Endothelial cell of umbilical vein (primary cell): Measurements from ENCODE around the gene SNX33. TPM values are rescaled to one million over a fixed set of nuclear protein-coding genes. Genes with fewer than 3 reads are reported as not detected.
A peak's percentile ranks its signal among the peaks of the same experiment; 100 is the strongest.

Experiments used
- BruUV-seq: library from RNA; stranded (reverse); fragments of 400-500 nt; replicated peaks from 2 replicates; lab custom pipeline; 2021; lab: Mats Ljungman, UMichigan
- CTCF ChIA-PET: fragments of 300-600, 350-600 bp; sonication (Branson Sonifier 250); formaldehyde crosslinking; loops from one replicate; lab custom pipeline; 2021; ENCODE audit warnings: antibody characterized with exemption, inconsistent platforms; lab: Charles Lee
- POLR2A ChIA-PET: fragments of 300-600, 350-600 bp; sonication (Branson Sonifier 250); formaldehyde crosslinking; loops from one replicate; lab custom pipeline; 2021; ENCODE audit warnings: antibody characterized with exemption, inconsistent platforms; lab: Charles Lee
- DNase-seq: peaks from one replicate; pipeline ENCODE4 v3.0.0-alpha.2; 2011; ENCODE audit warnings: low read depth, low spot score
- FAIRE-seq: peaks from 2 replicates; lab custom pipeline; 2011; peaks lifted over from hg19 to GRCh38; lab: Jason Lieb, UNC
- H2AFZ ChIP-seq: 2 replicates; pipeline ENCODE4 v1.6.0; 2012; ENCODE audit warnings: low read depth, low read length, control low read depth, inconsistent platforms
- H3K27ac ChIP-seq: 2 replicates; pipeline ENCODE4 v1.5.1; 2011; ENCODE audit warnings: low read depth, mild to moderate bottlenecking, control low read depth, low read length, moderate library complexity; ENCODE audit not compliant: insufficient read depth
- H3K27me3 ChIP-seq, 2 experiments: 2 replicates each; pipeline versions ENCODE4 v1.6.0 to v1.6.1; 2011; ENCODE audit warnings: low read length in 2 of 2, mixed read lengths in 1 of 2; ENCODE audit not compliant: control insufficient read depth in 2 of 2, insufficient read depth in 2 of 2
- H3K36me3 ChIP-seq, 2 experiments: 2 replicates in 1 of 2; 3 replicates in 1 of 2; pipeline ENCODE4 v1.5.1; 2011; ENCODE audit warnings: low read length in 2 of 2, mild to moderate bottlenecking in 1 of 2, moderate library complexity in 1 of 2; ENCODE audit not compliant: control insufficient read depth in 2 of 2, insufficient read depth in 2 of 2; ENCODE audit errors: extremely low read depth in 1 of 2
- H3K4me1 ChIP-seq: 3 replicates; pipeline ENCODE4 v1.5.1; 2011; ENCODE audit warnings: mild to moderate bottlenecking, low read length; ENCODE audit not compliant: control insufficient read depth, insufficient read depth; ENCODE audit errors: extremely low read depth
- H3K4me2 ChIP-seq: 2 replicates; pipeline ENCODE4 v1.6.1; 2011; ENCODE audit warnings: low read length, control low read depth, mixed read lengths; ENCODE audit not compliant: insufficient read depth
- H3K4me3 ChIP-seq, 3 experiments: fragments of 200-600 bp in 1 of 3; sonication (generic), shearing (Covaris generic) in 1 of 3; replicated peaks in 1 of 3; 2 replicates each; pipeline ENCODE4 v1.5.1; 2011 to 2016; ENCODE audit warnings: control low read depth in 3 of 3, low read length in 3 of 3, mild to moderate bottlenecking in 2 of 3, inconsistent platforms in 1 of 3, low read depth in 1 of 3, moderate library complexity in 1 of 3; ENCODE audit not compliant: insufficient read depth in 1 of 3
- H3K79me2 ChIP-seq: 2 replicates; pipeline ENCODE4 v1.6.0; 2012; ENCODE audit warnings: low read length, inconsistent platforms; ENCODE audit not compliant: control insufficient read depth, insufficient read depth
- H3K9ac ChIP-seq: replicated peaks from 2 replicates; pipeline ENCODE3; 2011; ENCODE audit warnings: low read length, control low read depth; ENCODE audit not compliant: insufficient read depth; ENCODE audit errors: extremely low read depth
- H3K9me1 ChIP-seq: replicated peaks from 3 replicates; pipeline ENCODE4 v1.6.0; 2011; ENCODE audit warnings: mild to moderate bottlenecking, low read length; ENCODE audit not compliant: control insufficient read depth, insufficient read depth; ENCODE audit errors: extremely low read depth
- H3K9me3 ChIP-seq: replicated peaks from 2 replicates; pipeline ENCODE4 v1.5.1; 2012; ENCODE audit warnings: low read length, inconsistent platforms; ENCODE audit not compliant: control insufficient read depth, insufficient read depth
- H4K20me1 ChIP-seq: replicated peaks from 2 replicates; pipeline ENCODE3; 2011; ENCODE audit warnings: mild to moderate bottlenecking, low read length; ENCODE audit not compliant: control insufficient read depth, insufficient read depth; ENCODE audit errors: extremely low read depth
- CTCF ChIP-seq, 2 donors: IDR thresholded peaks; 1 replicate in 1 of 2; 2 replicates in 1 of 2; pipeline ENCODE4 v1.5.1; 2011; ENCODE audit warnings: low read length in 2 of 2, mild to moderate bottlenecking in 2 of 2, moderate library complexity in 2 of 2, control low read depth in 1 of 2, inconsistent platforms in 1 of 2, low read depth in 1 of 2; ENCODE audit not compliant: insufficient read depth in 1 of 2; ENCODE audit errors: extremely low read depth in 1 of 2
- EZH2 ChIP-seq: IDR thresholded peaks from 2 replicates; pipeline ENCODE4 v1.6.1; 2012; ENCODE audit warnings: borderline replicate concordance, low read depth, mild to moderate bottlenecking, moderate library complexity, low read length, inconsistent platforms; ENCODE audit not compliant: severe bottlenecking
- FOS ChIP-seq: IDR thresholded peaks from 2 replicates; pipeline ENCODE4 v1.6.1; 2011; ENCODE audit warnings: mild to moderate bottlenecking, low read length, moderate library complexity, borderline replicate concordance; ENCODE audit not compliant: insufficient read depth
- GATA2 ChIP-seq: IDR thresholded peaks from 2 replicates; pipeline ENCODE4 v1.7.0; 2011; ENCODE audit warnings: low read depth, mild to moderate bottlenecking, moderate library complexity, mixed read lengths, low read length; ENCODE audit not compliant: insufficient read length, insufficient read depth
- JUN ChIP-seq: IDR thresholded peaks from 2 replicates; pipeline ENCODE4 v1.6.1; 2011; ENCODE audit warnings: borderline replicate concordance, low read depth; ENCODE audit not compliant: insufficient read length, insufficient read depth
- MAX ChIP-seq: IDR thresholded peaks from 2 replicates; pipeline ENCODE4 v1.6.1; 2011; ENCODE audit not compliant: insufficient read depth, insufficient read length
- MYC ChIP-seq: IDR thresholded peaks from one replicate; pipeline ENCODE4 v1.6.1; 2011; ENCODE audit warnings: mild to moderate bottlenecking, low read depth, low read length
- POLR2A ChIP-seq: IDR thresholded peaks from 2 replicates; pipeline ENCODE4 v1.6.1; 2012; ENCODE audit warnings: low read depth, mild to moderate bottlenecking, control low read depth, low read length
- POLR2AphosphoS5 ChIP-seq: IDR thresholded peaks from 2 replicates; pipeline ENCODE4 v1.6.1; 2012; ENCODE audit warnings: low read depth, mild to moderate bottlenecking, control low read depth, low read length, moderate library complexity; ENCODE audit not compliant: insufficient read depth
- dilution Hi-C: fragments of 300-500 bp; cut with MboI; formaldehyde crosslinking; loops from one replicate; pipeline ENCODE4 v1.15.0; 2019; ENCODE audit warnings: low sequenced_read_pairs; ENCODE audit not compliant: extremely low pct_ligation_motif_present
- intact Hi-C: fragments of 100-400 bp; cut with micrococcal nuclease; formaldehyde crosslinking; loops from one replicate; pipeline ENCODE4 v1.10.0; 2022
- polyA plus RNA-seq, 4 experiments: library from polyadenylated mRNA; depleted of rRNA in 3 of 4; stranded (reverse) in 3 of 4; unstranded in 1 of 4; fragments of >200 nt; gene quantifications; 2 replicates each; pipeline versions ENCODE4 v1.2.1 to v1.2.3, GENCODE V29; 2011 to 2012; ENCODE audit warnings: missing spikeins in 1 of 4
- total RNA-seq: library from RNA; stranded (reverse); gene quantifications from 2 replicates; pipeline ENCODE4 v1.2.3, GENCODE V29; 2021

Gene SNX33
- total and polyA plus RNA-seq, 2 donors (not counting 3 experiments of a cell fraction or from before 2014, with no cell fraction given) = 7.9 to 12.6 TPM

- ChIA-PET CTCF (no interaction called here), POLR2A (no interaction called here)
- dilution Hi-C loops = no loop called here
- Histone ChIP-seq H3K4me1 (peaks cover 16% of the 10 kb centered on the region), H3K9me3 (no peaks in the 10 kb centered on the region), H3K36me3 (no peaks in the 10 kb centered on the region), H3K79me2 (no peaks in the 10 kb centered on the region), H4K20me1 (no peaks in the 10 kb centered on the region), H3K27ac (no peak overlapping the region), H3K27me3 (peaks cover 31 to 44% of the 10 kb centered on the region in 2 experiments), H3K4me3 (no peak overlapping the region), H3K4me2 (no peak overlapping the region), H3K9ac (no peak overlapping the region), H2AFZ (no peak overlapping the region), H3K9me1 (no peaks in the 10 kb centered on the region)
- FAIRE-seq (no peak), DNase-seq (no peak)
- TF ChIP-seq POLR2A = no peak
- no peak for TF ChIP-seq EZH2
- no peak for TF ChIP-seq JUN
- no peak for TF ChIP-seq GATA2
- no peak for TF ChIP-seq POLR2AphosphoS5
- no peak for TF ChIP-seq MAX
- BruUV-seq = no TSS peak
- intact Hi-C loops = no loop called here
Measured at GRCh38 chr15:75696854-75697259, 49.1 kb downstream of the SNX33 start.

- H4K20me1 ChIP-seq = no peaks in the 10 kb centered on the region
- H3K79me2 ChIP-seq = no peaks in the 10 kb centered on the region
- dilution Hi-C loops = no loop called here
- FAIRE-seq (peak; percentile 67), DNase-seq (no peak)
- ChIA-PET POLR2A (no interaction called here), CTCF (no interaction called here)
- H3K9me3 ChIP-seq = no peaks in the 10 kb centered on the region
- no peak overlapping the region for H3K9ac ChIP-seq
- no peak overlapping the region for H2AFZ ChIP-seq
- H3K4me3 ChIP-seq = no peak overlapping the region
- H3K4me1 ChIP-seq = peaks cover 16% of the 10 kb centered on the region
- TF ChIP-seq EZH2 (no peak), CTCF (IDR thresholded peaks at IDR 0.05; ENCODE audit: extremely low read depth in 1 of 2, insufficient read depth in 1 of 2, low read depth in 1 of 2, low read length in 2 of 2) (no peak), FOS (no peak), MYC (no peak), GATA2 (no peak), MAX (no peak), JUN (no peak), POLR2A (no peak), POLR2AphosphoS5 (no peak)
- no peaks in the 10 kb centered on the region for H3K36me3 ChIP-seq
- H3K27me3 ChIP-seq = peaks cover 30 to 40% of the 10 kb centered on the region in 2 experiments
- H3K9me1 ChIP-seq = no peaks in the 10 kb centered on the region
- no peak overlapping the region for H3K27ac ChIP-seq
- no TSS peak for BruUV-seq
- intact Hi-C loops = no loop called here
- H3K4me2 ChIP-seq = no peak overlapping the region
Measured at GRCh38 chr15:75697523-75697922, 49.8 kb downstream of the SNX33 start.
